Omental fat pad (tissue), 4 donors: ENCODE measurements around the gene INHBC. TPM values are rescaled to one million over a fixed set of nuclear protein-coding genes. Genes with fewer than 3 reads are reported as not detected.

ENCODE experiments used
- ATAC-seq: fragments of 150-250 bp; one replicate; pipeline ENCODE4 v1.9.1; 2016; ENCODE audit warnings: mild to moderate bottlenecking, moderate library complexity; ENCODE audit not compliant: low FRiP score
- DNase-seq: peaks from one replicate; pipeline ENCODE4 v3.0.0-alpha.2; 2019; ENCODE audit warnings: low spot score
- CTCF ChIP-seq, 3 donors: fragments of 450-650 bp; IDR thresholded peaks; one replicate each; pipeline ENCODE4 v1.5.1; 2016 to 2017; ENCODE audit warnings: antibody characterized with exemption in 3 of 3, mild to moderate bottlenecking in 3 of 3, moderate library complexity in 2 of 3
- total RNA-seq, 4 donors: library from RNA; depleted of rRNA; stranded (reverse); fragments of >200 nt; gene quantifications; one replicate each; pipeline ENCODE4 v1.1.0, GENCODE V29; 2016

INHBC gene
- total RNA-seq, 4 donors from 2014 or later, result not detected

GRCh38 chr12:57477710-57478681 lies 43.4 kb downstream of the INHBC start:
- ATAC-seq (peak; percentile 64), DNase-seq (no peak)
- TF ChIP-seq CTCF (IDR thresholded peaks at IDR 0.05), result no peak

GRCh38 chr12:57479043-57479375 lies 44.4 kb downstream of the INHBC start:
- DNase-seq, result no peak
- no peak for ATAC-seq
- no peak for TF ChIP-seq CTCF (IDR thresholded peaks at IDR 0.05)

DNA sequence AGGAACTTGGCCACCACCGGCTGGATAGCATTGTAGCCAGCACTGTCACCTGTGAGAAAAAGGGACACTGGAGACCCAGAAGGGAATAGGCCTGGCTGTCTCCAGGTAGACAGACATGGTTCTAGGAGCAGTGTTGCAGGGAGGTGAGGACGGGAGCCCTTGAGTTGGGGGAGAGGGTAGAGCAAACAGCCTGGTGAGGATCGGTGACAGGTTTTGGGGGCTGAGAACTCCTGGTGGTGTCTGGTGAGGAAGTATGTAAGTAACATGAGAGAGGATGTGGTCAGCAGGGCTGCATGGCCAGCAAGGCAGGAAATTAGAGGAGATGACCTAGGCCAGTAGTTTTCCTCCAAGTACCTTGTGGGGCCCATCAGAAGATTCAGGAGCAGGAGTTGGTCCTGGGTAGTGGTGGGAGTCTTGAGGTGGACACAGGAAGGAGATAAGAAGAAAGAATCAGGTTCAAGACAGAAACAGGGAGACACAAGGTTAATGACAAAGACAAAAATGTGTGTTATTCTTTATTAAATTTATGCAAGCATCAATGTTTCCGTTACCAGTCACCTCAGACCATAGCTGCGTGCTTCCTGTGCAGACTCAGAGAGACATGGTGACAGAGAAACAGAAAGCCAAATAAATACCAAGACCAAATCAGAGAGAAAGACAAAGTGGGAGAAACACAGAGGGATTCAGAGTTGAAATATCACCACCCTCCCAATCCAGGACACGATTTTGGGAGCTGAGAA lies 45.0 kb downstream of the INHBC start, which contains the start of gene ARHGAP9:
Gene ARHGAP9 (minus strand): TSS at position 491 of the 740 bp plus-strand sequence. CDS start 460 bp downstream, at position 31.
- ATAC-seq (no peak), DNase-seq (no peak)
- no peak for TF ChIP-seq CTCF (IDR thresholded peaks at IDR 0.05)

DNA sequence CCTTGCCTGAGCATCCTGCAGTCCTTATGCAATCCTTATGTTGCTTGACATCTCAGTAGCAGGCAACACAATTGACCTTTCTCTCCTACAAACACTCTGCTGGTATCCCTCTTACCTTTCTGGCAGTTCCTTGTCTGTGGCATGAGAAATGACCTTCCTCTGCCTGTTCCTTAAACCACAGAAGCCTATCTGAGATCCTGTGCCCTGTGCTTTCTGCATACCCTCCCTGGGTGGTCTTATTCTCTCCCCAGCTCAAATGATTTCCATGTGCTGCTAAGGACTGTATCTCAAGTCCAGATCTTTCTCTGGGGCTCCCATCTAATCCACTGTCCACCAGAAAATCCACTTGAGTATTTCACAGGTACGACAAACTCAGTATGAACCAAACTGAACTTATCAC lies 47.1 kb downstream of the INHBC start:
- ATAC-seq (no peak), DNase-seq (no peak)
- no peak for TF ChIP-seq CTCF (IDR thresholded peaks at IDR 0.05)

DNA sequence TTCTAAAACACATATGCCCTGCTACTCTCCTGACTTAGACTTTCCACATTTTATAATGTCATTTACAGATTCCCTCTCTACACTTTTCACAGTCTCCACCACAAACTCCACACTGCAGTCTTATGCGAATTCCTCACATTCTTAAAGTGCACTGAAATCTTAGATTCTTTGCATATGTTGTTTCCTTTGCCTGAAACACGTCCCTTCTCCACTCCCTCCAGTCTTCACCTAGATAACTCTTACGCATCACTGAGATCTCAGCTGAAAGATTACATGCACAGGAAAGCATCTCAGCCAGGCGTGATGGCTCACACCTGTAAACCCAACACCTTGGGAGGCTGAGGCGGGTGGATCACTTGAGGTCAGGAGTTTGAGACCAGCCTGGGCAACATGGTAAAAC lies 48.9 kb downstream of the INHBC start:
- DNase-seq (no peak), ATAC-seq (no peak)
- no peak for TF ChIP-seq CTCF (IDR thresholded peaks at IDR 0.05)

DNA sequence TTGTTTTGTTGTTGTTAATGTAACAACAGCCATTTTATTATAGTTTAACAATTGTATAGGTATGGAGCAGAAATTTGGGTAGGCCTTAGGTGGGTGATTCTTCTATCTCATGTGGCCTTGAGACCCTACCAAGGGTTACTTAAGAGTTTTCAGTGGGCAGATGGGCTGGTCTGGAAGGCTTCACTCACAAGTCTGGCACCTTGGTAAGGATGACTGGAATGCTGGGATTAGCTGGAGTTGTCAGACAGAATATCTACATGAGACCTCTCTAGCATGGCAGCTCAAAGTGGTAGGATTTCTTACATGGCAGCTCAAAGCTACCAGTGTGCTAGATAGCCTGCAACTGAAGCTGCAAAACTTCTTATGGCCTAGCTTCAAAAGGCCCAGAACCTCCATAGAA lies 51.1 kb downstream of the INHBC start:
- ATAC-seq (no peak), DNase-seq (no peak)
- TF ChIP-seq CTCF (IDR thresholded peaks at IDR 0.05), result no peak
